NCI-H1436 (cell line): ENCODE data around the gene FCSK.
A peak's percentile ranks its signal among the peaks of the same experiment; 100 is the strongest.
"Not testable (repeated sequence)": the region's sequence is repeated elsewhere in the genome, so short reads cannot be mapped to it uniquely, and the experiment has no call there.

Experiments used
- DNase-seq: peaks from one replicate; lab custom pipeline; 2025; lab: John Stamatoyannopoulos, UW

FCSK gene

GRCh38 chr16:70432356-70432722, 22.1 kb upstream of the FCSK start:
- DNase-seq: no peak

DNA sequence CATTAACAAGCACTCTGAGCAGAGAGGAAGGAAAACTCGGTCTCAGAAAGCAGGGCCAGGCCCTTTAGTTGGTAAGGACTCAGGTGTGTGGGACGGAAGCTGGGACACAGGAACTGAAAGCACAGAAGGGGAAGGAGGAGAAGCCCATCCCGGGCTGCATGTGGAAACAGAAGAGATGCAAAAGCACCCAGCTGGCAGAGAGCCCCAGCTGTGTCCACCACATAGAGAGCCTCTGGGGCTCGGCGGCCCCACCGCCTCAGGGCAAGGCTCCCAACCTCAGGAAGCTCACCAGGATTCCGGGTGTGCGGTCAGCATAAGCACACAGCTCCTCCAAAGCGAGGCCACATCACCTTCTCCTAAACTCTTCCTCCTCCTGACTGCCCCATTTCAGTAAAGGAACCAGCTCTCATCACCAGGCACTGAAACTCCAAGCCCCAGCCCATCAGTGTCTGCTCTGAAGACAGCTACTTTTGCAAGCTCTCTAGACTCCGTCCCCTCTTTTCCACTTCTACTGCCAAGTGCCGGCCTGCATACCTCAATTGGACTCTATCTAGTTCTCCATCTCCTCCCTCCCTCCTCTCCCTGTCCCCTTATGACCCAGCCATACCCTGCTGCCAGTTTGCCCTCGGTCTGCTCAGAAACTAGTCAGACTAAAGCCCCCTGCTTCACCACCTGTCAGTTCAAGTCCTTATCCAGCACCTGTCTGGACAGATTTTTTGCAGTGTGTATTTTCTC, 21.5 kb upstream of the FCSK start:
- DNase-seq: no peak

GRCh38 chr16:70433458-70434103, 20.8 kb upstream of the FCSK start:
- no peak for DNase-seq

GRCh38 chr16:70434484-70435260, 19.7 kb upstream of the FCSK start:
- no peak for DNase-seq

DNA sequence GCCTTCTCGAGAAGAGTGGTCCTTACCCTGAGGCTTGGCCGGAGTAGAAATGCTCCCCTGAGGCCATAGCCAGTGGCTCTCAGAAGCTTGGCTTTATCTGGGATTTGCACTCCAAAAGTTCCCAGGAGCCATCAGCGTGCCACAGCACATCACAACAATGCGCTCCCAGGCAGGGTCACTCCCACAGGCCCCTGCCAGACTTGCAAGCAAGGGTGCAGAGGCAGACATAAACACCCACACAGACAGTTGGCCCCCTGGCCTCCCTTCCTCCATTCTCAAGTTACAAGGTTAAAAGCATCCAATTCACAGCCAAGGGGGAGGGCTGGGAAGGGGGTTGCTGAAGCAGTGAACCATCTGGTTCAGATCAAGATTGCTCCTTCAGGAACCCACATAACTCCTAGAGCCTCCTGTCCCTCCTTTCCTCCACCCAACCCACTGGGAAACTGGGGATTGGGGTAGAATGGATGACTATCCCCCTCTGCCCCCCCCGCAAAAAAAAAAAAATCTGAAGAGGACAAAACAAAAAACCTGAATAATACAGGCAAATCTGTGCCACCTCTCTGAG, 17.3 kb upstream of the FCSK start:
- DNase-seq: no peak

GRCh38 chr16:70437582-70438557, 16.5 kb upstream of the FCSK start:
- no peak for DNase-seq

GRCh38 chr16:70438585-70438968, 15.8 kb upstream of the FCSK start:
- DNase-seq: no peak

- peak; percentile 94 for DNase-seq
These were observed 15.2 kb upstream of the FCSK start, which contains the start of gene ST3GAL2 for GRCh38 chr16:70438969-70439862. ST3GAL2 (minus strand) TSS chr16:70439100; CDS start chr16:70398530, 40,570 bp downstream.

GRCh38 chr16:70440009-70440692, 14.2 kb upstream of the FCSK start:
- DNase-seq: no peak

- no peak for DNase-seq
These were observed 12.9 kb upstream of the FCSK start for GRCh38 chr16:70441406-70441990.

DNA sequence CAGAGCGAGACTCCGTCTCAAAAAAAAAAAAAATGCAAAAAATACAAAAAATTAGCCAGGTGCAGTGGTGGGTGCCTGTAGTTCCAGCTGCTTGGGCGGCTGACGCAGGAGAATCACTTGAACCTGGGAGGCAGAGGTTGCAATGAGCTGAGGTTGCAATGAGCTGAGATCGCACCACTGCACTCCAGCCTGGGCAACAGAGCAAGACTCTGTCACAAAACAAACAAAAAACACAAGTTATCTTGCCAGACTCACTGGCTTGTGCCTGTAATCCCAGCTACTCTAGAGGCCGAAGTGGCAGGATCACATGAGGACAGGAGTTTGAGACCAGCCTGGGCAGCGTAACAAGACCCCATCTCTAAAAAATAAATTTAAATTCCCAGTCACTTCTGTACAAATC, 12.1 kb upstream of the FCSK start:
- no peak for DNase-seq

DNA sequence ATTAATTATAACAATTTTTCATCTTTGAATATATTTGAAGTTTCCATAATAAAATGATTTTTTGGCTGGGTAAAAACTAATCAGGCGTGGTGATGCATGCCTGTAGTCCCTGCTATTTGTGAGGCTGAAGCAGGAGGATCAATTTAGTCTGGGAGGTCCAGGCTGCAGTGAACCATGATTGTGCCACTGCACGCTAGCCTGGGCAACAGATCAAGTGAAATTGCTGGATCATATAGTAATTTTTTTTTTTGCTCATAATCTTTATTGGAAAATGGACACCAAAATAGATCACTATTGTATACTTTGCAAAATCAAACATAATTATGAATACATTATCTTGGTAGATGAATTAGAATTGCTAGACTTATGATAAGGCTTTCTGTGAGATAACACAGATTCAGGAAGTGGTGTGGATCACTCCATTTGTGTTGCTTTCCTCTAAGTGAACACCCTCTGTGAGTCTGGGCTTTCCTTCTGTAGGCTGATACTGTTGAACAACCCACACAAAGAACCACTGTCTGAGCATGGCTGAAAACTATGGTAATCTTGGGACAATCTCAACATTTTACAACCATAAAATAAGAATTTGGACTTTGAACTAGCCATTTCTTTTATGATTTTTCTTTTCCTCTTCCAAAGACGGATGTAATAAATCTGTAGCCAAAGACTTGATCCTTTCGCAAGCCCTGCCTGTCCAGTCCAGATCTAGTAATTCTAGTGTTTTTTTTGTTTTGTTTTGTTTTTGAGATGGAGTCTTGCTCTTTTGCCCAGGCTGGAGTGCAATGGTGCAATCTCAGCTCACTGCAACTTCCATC, 9.9 kb upstream of the FCSK start:
- DNase-seq: no peak

DNA sequence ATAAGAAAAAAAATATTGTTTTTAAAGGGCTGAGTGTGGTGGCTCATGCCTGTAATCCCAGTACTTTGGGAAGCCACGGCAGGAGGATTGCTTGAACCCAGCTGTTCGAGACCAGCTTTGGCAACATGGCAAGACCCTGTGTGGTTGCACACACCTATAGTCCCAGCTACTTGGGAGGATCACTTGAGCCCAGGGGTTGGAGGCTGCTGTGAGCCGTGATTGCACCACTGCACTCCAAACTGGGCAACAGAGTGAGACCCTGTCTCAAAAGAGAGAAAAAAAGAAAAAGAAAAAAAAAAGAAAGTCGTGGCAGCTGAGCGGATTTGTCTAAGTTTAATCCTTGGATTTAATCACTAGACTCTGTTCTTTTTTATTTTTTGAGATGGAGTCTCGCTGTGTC, 6.3 kb upstream of the FCSK start:
- DNase-seq: no peak

DNA sequence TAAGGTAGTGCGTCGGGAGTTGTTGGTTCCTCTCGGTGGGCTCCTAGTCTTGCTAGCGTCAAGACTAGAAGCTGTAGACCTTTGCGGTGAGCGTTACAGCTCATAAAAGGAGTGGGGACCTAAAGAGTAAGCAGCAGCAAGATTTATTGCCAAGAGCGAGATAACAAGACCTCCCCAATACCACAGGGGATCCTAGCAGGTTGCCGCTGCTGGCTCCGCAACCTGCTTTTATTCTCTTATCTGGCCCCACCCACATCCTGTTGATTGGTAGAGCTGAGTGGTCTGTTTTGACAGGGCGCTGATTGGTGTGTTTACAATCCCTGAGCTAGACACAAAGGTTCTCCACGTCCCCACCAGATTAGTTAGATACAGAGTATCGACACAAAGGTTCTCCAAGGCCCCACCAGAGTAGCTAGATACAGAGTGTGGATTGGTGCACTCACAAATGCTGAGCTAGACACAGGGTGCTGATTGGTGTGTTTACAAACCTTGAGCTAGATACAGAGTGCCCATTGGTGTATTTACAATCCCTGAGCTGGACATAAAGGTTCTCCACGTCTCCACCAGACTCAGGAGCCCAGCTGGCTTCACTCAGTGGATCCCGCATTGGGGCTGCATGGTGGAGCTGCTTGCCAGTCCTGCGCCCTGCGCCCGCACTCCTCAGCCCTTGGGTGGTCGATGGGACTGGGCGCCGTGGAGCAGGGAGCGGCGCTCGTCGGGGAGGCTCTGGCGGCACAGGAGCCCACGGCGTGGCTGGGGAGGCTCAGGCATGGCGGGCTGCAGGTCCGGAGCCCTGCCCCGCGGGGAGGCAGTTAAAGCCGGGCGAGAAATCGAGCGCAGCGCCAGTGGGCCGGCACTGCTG, 4.0 kb upstream of the FCSK start:
- not testable (repeated sequence) for DNase-seq

DNA sequence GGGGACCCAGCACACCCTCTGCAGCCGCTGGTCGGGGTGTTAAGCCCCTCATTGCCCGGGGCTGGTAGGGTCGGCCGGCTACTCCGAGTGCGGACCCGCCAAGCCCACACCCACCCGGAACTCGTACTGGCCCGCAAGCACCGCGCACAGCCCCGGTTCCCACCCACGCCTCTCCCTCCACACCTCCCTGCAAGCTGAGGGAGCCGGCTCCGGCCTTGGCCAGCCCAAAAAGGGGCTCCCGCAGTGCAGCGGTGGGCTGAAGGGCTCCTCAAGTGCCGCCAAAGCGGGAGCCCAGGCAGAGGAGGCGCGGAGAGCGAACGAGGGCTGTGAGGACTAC, 3.4 kb upstream of the FCSK start:
- DNase-seq: not testable (repeated sequence)

DNA sequence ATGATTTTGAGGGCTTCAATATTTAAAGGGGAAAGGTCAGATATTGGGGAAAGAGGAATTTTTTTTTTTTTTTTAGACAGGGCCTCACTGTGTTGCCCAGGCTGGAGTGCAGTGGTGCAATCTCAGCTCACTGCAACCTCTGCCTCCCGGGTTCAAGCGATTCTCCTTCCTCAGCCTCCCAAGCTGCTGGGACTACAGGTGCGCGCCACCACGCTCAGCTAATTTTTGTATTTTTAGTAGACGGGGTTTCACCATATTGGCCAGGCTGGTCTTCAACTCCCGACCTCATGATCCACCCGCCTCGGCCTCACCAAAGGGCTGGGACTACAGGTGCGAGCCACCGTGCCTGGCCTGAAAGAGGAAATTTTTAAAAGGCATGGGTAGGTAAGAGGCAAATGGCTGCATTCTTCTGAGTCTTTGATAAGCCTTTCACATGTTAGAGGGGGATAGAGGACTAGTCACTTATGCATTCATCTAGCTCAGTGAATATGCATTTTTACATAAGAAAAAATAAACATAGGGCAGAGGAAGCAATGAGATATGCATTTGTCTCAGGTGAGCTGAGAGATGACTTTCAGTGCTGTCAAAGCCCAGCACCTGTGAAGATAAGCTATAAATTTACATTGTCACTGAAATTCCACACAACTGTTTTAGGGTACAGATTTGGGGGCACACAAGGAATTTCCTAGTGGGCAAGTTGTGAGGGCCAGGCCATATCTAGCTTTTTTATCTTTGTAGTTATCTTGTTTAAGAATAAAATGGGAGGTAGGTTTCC, 1.1 kb upstream of the FCSK start:
- DNase-seq: no peak

DNA sequence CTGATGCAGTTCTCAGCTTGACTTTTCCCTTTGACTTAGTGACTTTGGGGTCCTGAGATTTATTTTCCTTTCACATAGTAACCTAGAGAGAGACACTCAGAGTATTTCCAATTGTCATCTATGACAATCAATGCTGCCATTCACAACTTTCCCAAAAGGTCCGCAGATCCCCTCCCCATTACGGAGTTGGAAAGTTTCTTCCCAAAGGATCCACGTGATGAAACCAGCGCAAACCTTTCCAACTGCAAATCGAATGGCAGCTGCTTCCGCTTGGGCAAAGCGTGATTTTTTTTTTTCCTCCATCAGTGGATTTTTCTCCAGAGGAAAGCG, 538 bp upstream of the FCSK start:
- no peak for DNase-seq
